ENCODE data around the gene DAPK3. TPM values are rescaled to one million over a fixed set of nuclear protein-coding genes. Genes with fewer than 3 reads are reported as not detected.

Gene DAPK3
- total RNA-seq, 1 experiment from 2014 or later, result 121 TPM

- Histone ChIP-seq H3K9ac (ENCODE audit: extremely low read depth, insufficient read length, low read length) (no peak overlapping the region), H4K91ac (ENCODE audit: insufficient read length, low read depth, low read length) (no peak overlapping the region), H3K56ac (ENCODE audit: insufficient read length, low read depth, low read length) (no peak overlapping the region), H3K18ac (ENCODE audit: insufficient read length, low read depth, low read length) (no peak overlapping the region), H4K5ac (ENCODE audit: insufficient read length, low read depth, low read length) (no peak overlapping the region), H3K14ac (ENCODE audit: insufficient read depth, low read length) (no peak overlapping the region), H2AFZ (ENCODE audit: low read length) (no peak overlapping the region), H3T11ph (ENCODE audit: low read length) (no peak overlapping the region), H3K79me1 (ENCODE audit: insufficient read depth, low read depth, low read length, poor library complexity, severe bottlenecking) (peaks cover 16% of the 10 kb centered on the region), H2BK15ac (ENCODE audit: low read depth, low read length) (no peak overlapping the region), H3K23ac (ENCODE audit: insufficient read length, low read depth, low read length) (no peak overlapping the region), H4K8ac (replicated peaks; ENCODE audit: insufficient read length, low read depth, low read length) (no peak overlapping the region), H3K4me2 (ENCODE audit: insufficient read depth, insufficient read length, low read length) (no peak overlapping the region), H3K4me1 (ENCODE audit: insufficient read depth, low read length) (no peaks in the 10 kb centered on the region), H2BK120ac (ENCODE audit: low read depth, low read length, poor library complexity, severe bottlenecking) (no peak overlapping the region), H2BK20ac (ENCODE audit: low read depth, low read length, poor library complexity, severe bottlenecking) (no peak overlapping the region), H3K4ac (ENCODE audit: low read depth, low read length) (no peak overlapping the region), H3K27me3 (ENCODE audit: insufficient read depth, low read length) (no peaks in the 10 kb centered on the region), H3K79me2 (ENCODE audit: insufficient read depth, low read length) (peaks cover 11% of the 10 kb centered on the region; the same call in 1 of the 2 replicates), H3K27ac (ENCODE audit: insufficient read length, low read depth, low read length) (no peak overlapping the region), H2AK5ac (ENCODE audit: insufficient read length, low read length) (no peak overlapping the region), H3K9me3 (ENCODE audit: control insufficient read depth, low read depth, low read length) (no peaks in the 10 kb centered on the region), H4K20me1 (ENCODE audit: control insufficient read depth, insufficient read depth, insufficient read length) (no peaks in the 10 kb centered on the region), H2BK12ac (ENCODE audit: insufficient read length, low read depth, low read length) (no peak overlapping the region), H2BK5ac (ENCODE audit: insufficient read length, low read length) (no peak overlapping the region), H3K23me2 (ENCODE audit: insufficient read length, low read depth, low read length, poor library complexity, severe bottlenecking) (no peaks in the 10 kb centered on the region)
- no CpG with 5 or more reads among the region's 25 CpGs for WGBS (ENCODE audit: extremely low coverage, insufficient read length, low lambda C conversion rate)
- no peak for TF ChIP-seq CTCF (conservative IDR thresholded peaks at IDR 0.05)
- Mint-ChIP-seq H3K36me3 (ENCODE audit: insufficient read depth in 1 of 3, low read depth in 3 of 3) (peaks cover 11 to 39% (median 28%) of the 10 kb centered on the region in 3 experiments; a peak in 6 of 7 replicates), H3K9me3 (no peaks in the 10 kb centered on the region), H3K27ac (no peak overlapping the region; a peak in 1 of 7 replicates), H3K4me1 (peaks cover 0 to 11% of the 10 kb centered on the region in 2 experiments; a peak in 2 of 4 replicates), H3K4me3 (no peak overlapping the region; a peak in 1 of 5 replicates), H3K27me3 (ENCODE audit: low read depth) (no peaks in the 10 kb centered on the region)
- DNase-seq, result peak; percentile 84
These were observed 43.9 kb upstream of the DAPK3 start for GRCh38 chr19:4014541-4015491.
